Right lung (tissue), 10 donors: ENCODE measurements around the gene PMAIP1. TPM values are rescaled to one million over a fixed set of nuclear protein-coding genes. Genes with fewer than 3 reads are reported as not detected.
"Not testable (repeated sequence)": the region's sequence is repeated elsewhere in the genome, so short reads cannot be mapped to it uniquely, and the experiment has no call there.

Experiments used
- DNase-seq, 2 donors: peaks; one replicate each; pipeline ENCODE4 v3.0.0-alpha.2; 2013
- long read RNA-seq, 8 donors: transcript quantifications; one replicate each; lab custom pipeline, GENCODE V29; 2026
- polyA plus RNA-seq, 5 donors: library from polyadenylated mRNA; unstranded; fragments of 120-200 nt; gene quantifications; one replicate each; pipeline versions ENCODE4 v1.2.1 to v1.2.3, GENCODE V29; 2013; ENCODE audit warnings: inconsistent platforms in 1 of 5, low replicate concordance in 1 of 5; ENCODE audit not compliant: insufficient read length in 5 of 5, insufficient read depth in 1 of 5

Gene PMAIP1
- 1 to 10 TPM; 1.4 to 3.4 (median 2.7) TPM for polyA plus RNA-seq
- long read RNA-seq, donor 1: 0 reads
- long read RNA-seq, donor 2, partial matches to known transcripts: 0 of 1 reads
- long read RNA-seq, donor 2, other reads (novel, unspliced or antisense): 0 of 1 reads
- long read RNA-seq, donor 3: 0 reads
- long read RNA-seq, donor 4, partial matches to known transcripts: 0 of 1 reads
- long read RNA-seq, donor 4, other reads (novel, unspliced or antisense): 0 of 1 reads
- long read RNA-seq, donor 5, partial matches to known transcripts: 0 of 1 reads
- long read RNA-seq, donor 5, other reads (novel, unspliced or antisense): 0 of 1 reads
- long read RNA-seq, donor 6: 0 reads
- long read RNA-seq, donor 7, partial matches to known transcripts: 0 of 1 reads
- long read RNA-seq, donor 7, other reads (novel, unspliced or antisense): 0 of 1 reads
- long read RNA-seq, donor 8: 0 reads

DNA sequence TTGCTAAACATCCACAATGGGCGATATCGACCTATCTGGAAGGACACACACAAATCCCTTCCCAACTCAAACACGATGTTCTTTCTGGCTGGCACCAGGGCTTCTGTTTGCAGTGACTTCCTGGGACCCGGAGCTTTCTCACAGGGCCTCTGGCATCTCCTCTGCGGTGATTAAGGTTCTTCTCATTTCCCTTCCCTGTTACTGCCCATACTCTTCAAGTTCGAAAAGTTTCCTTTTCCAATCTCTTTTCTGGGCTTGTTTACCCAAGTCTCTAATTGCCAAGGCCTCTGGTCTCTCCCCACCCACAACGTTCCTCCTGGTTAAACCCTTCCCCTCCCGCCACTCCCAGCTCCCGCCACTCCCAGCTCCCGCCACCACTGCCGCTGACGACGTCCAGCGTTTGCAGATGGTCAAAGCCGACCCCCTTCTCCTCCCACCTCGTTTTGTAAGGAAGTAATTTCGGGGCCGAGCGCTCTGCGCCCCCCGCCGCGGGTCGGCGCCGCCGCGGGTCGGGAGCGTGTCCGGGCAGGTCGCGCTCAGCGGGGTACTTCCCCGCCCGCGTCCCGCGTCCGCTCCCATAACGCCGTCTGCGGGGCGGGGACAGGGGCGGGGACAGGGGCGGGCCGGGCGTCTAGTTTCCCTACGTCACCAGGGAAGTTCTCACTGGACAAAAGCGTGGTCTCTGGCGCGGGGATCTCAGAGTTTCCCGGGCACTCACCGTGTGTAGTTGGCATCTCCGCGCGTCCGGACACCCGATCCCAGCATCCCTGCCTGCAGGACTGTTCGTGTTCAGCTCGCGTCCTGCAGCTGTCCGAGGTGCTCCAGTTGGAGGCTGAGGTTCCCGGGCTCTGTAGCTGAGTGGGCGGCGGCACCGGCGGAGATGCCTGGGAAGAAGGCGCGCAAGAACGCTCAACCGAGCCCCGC lies at the start of gene PMAIP1:
TSS of gene PMAIP1 (plus strand) at position 699 of the 924 bp plus-strand sequence. CDS start at position 881, 182 bp downstream.
- DNase-seq: peak; percentile 81 to 84

DNA sequence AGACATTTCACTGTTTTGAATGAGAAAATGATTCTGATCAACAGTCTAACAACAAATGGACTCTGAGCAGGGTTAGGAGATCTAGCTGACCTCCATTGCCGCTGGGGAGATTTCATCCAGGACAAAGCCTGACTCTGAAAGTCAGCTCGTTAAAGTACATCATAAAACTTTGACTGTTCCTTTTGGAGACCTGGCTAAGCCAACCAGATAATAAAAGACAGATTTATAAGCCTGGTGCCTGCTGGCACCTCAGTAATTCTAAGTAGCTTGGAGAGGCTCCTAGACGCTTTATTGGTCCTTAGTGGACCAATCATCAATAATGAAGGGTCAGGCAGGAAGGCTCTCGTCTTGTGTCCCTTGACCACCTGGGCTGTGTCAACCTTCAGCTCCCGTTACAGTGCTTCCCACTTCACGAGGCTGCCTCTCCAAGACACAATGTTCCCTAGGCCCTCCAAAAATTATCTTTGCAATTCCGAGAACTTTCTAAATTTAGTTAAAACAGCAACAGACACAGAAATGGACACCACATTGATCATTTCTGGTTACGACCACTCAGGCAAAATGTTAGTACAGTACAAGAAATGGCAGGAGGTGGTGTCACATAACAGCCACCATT lies 47.9 kb upstream of the PMAIP1 start:
- DNase-seq: no peak

DNA sequence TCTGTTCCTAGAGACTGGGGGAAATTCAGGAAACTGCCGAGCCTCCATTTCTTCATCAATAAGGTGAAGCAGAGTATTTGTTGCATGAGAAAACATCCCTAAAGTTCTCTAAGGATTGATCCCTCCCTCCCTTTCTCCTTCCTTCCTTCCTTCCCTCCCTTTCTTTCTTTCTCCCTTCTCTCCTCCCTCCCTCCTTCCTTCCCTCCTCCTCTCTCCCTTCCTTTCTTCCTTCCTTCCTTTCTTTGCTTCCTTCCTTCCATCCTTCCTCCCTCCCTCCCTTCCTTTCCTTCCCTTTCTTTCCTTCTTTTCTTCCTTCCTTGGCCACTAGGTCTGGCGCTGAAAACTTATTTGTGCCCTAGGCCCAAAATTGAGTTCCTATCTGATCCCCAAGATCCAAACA lies 47.2 kb upstream of the PMAIP1 start:
- DNase-seq: no peak

DNA sequence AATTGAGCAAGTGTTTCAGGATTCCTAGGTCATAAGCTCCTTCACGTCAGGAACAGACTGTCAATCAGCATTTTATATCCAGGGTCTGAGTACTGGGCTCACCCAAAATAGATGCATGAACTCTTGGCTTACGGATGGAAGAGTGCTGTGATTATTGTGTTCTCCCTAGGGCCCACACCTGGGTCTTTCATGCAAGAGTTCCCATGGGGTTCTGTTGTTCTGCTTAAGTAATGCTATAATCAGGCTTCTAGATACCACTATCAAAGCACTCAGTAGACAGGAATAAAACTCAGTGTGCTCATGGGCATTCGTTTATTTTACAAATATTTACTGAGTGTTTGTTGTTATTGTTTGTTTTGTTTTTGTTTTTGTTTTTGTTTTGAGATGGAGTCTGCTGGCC lies 46.4 kb upstream of the PMAIP1 start:
- no peak for DNase-seq

DNA sequence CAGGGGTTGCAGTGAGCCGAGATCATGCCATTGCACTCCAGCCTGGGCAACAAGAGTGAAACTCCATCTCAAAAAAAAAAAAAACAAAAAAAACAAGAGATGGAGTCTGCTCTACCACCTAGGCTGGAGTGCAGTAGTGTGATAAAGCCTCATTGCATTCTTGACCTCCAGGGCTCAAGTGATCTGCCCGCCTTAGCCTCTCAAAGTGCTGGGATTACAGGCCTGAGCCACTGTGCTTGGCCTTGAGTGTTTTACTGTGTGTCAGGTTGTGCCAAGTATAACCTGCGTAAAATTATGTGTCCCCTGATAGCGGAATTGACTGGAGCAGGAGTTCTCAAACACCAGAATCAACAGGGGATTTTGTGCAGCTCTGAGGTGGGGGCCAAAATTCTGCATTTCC lies 45.8 kb upstream of the PMAIP1 start:
- not testable (repeated sequence) for DNase-seq

DNA sequence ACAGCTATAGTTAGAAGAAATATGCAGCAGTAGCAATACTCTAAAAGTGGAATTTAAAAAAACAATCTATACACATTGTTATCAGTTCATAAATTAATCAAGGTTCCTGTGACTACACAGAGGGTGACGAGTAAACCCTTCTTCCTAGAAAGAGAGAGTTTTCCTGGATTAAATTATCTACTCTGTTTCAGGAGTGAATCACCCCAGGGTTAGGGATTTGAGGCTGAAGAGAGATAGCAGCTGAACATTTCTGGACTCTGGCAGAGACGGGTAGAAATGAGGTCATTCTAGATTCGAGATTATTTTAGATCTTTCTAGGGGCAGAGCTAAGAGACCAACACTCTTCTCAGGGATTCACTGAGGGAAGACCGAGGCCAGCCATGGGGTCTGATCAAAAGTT lies 38.8 kb upstream of the PMAIP1 start:
- no peak for DNase-seq

DNA sequence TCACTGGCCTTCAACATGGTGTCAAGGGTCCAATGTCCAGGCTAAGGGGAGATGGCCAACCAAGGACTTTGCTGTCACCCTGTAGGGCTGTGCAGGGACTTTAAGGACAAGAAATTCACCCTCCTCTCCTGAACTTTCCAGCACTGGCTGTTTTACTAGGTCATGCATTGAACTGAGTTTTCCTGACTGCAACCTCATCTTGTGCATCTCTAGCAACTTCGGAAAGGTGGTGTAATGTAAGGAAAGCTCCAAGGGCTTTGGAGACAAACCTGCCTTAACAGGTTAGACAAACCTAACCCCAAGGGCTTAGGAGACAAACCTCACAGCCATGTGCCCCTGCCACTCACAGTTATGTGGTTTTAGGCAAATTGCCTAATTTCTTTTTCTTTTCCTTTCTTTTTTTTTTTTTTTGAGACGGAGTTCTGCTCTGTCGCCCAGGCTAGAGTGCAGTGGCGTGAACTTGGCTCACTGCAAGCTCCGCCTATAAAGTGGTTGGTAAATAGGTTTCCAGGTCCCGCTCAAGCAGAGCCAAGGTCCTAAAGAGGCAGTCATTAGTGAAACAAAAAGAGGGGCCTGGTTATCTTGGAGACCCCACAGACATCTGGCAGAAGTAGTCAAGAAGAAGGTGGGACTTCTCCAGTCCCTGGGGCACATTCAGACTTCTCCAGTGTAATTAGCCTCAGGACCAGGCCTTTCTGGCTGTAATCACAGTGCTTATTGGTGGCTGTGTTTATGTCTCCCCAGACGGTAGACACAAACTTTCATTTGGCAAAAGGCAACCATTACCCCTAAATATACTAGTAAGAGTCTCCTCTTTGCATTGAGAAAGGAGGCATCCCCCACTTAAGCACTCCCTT lies 37.6 kb upstream of the PMAIP1 start:
- no peak for DNase-seq

DNA sequence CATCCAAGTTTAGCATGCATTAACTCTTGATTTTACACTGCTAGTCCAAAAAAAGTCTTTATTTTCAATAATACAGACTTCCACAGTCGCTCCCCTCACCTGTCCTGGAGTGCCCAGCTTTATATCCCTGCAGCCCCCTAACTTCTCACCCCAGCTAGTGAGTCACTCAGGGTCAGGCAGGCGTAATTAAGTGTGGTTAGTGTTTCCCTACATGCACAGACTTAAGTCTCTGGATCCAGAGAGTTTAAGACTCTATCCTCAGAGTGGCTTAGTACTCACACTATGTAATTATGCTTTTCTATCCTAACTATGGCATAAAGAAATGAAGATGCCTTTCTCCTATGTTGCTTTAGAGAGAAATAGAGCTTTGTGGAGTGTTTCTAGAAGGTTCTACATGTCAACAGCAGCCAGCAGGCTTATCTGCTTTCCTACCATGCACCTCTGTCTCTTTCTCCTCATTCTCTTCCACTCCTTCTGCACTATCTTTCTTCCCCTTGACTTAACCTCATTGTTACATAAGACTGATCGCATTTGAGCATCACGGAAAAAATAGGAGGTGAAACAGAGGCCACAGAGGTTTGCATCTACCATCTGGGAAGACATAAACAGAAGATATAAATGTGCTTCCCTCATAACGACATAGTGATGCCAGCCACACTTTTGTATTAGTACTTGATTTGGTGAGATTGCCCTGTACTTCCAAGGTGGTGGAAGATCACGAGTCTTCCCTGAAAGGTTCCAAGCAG lies 34.4 kb upstream of the PMAIP1 start:
- DNase-seq: no peak

DNA sequence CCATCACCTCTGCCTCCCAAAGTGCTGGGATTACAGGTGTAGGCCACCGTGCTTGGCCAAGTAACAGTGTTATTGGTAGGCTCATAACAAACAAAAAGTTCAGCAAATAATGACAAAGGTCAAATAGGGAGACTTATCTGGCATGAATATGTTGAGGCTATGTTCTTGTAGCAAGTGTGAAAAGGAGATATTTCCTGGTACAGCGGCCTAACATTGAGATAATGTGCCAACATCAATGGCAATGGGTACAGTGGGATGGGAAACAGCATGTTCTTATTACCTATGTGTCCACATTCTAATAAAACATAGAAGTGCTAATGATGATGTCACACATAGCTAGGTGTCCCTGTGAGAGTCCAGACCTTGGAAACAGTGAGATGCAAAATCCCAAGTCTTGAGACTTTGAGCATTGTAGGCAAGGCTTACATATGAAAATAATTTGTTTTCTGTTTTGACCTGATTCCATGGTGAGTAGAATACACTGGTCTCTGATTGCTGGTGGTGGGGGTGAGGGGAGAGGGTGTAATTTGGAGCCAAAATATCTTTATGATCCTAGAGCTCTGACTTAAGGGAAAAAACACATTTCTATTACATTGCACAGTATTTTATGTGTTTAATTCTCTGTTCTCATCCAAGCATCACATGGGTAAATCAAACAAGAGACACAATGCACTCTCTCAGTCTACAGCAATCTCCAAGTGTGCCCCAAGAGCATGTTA lies 33.1 kb upstream of the PMAIP1 start:
- DNase-seq: no peak

DNA sequence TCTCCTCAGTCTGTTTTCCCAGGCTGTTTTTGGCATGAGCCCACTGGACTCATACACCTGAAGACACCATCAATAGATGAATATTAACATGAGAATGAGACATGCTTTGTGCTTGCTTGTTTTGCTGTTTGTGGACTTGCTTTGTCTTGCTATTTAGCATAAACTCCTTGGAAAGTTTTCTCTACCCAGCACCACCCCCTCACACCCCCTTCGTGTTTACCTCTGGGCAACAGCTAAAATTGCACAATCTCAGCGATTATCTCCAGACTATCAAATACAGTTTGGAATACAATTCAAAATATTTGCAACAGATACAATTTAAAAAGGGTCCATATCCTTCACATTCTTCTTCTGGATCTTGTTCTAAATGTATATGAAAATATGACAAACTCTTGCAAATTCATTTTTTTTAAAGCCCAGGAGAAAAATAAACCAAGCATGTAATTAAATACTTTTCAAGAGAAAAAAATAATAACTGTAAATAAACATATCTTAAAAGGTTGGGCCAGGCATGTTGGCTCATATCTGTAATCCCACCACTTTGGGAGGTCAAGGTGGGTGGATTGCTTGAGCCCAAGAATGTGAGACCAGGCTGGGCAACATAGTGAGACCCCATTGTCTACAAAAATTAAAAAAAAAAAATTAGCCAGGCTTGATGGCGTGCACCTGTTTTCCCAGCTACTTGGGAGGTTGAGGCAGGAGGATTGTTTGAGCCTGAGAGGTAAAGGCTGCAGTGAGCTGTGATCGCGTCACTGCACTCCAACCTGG lies 32.3 kb upstream of the PMAIP1 start:
- no peak for DNase-seq

DNA sequence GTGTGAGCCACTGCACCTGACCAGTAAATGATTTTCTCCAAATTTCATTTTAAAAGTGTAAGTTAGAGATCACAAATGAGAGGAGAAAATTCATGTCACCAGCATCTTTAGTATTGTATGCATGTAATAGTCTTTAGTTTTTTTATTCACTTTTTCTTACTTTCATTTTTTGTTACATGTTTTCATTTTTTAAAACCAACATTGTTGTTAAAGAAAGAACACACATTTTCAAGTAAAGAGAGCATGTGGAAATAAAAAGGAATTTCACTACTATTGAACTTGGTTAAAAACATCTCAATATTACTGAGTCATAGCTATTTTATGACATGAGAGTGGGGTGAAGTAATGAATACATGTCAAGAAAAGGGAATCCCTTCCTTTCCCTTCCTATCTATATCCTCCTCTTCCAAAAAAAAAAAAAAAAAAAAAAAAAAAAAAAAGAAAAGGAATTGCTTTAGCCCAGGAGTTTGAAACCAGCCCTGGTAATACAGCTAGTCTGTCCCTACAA lies 29.1 kb upstream of the PMAIP1 start:
- no peak for DNase-seq

DNA sequence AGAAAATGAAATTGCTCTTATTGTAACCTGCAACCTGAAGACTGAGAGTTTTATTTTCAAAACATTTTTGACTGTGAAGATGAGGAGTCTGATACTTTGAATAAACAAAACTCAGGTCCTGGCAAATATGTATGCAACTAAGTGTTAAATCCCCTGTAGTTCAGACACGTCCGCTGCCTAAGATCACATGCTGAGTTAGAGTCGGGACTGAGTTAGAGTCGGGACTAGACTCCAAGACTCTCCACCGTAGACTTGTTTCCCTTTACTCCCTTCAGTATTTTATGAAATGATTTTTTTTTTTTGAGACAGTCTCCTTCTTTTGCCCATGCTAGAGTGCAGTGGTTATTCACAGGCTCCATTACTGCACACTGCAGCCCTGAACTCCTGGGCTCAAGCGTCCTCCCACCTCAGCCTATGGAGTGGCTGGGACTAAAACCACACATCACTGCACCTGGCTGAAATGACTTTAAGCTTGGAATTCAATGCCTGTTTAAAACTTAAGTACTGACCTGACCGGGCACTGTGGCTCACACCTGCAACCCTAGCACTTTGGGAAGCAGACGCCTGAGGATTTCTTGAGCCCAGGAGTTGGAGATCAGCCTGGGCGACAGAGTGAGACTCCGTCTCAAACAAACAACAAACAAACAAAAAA lies 28.0 kb upstream of the PMAIP1 start:
- DNase-seq: no peak

DNA sequence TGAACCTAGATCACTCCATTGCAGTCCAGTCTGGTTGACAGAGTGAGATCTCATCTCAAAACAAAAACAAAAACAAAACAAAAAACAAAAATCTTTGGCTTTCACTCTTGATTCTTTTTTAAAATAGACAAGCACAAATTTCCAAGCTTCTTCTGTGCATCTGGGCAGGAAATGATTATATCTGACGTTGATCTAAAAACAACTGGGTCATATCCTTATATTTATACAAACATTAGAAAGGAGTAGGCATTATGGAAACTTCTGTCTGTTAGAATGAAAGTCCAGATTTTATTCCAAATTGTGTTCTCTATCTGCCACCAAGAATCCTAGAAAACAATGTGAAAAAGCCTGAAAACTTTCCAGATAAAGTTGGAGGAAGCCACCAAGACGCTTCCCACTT lies 26.2 kb upstream of the PMAIP1 start:
- no peak for DNase-seq

DNA sequence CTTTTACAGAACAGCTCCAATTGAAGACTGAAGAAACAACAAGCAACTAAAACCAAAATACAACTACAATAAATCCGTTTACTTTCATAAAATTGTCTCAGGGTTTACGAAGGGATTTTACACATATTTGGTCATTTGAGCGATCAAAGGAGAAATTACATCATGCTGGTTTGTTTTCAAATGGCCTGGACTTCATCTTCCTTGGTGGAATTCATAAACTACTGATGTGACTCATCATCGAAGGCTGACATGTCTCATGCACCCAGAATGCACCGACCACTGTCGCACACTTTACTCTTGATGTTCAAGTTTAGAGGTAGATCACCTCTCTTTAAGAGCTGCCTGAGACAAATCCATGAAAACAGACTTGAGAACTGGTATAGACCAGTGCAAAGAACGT lies 25.6 kb upstream of the PMAIP1 start:
- no peak for DNase-seq

DNA sequence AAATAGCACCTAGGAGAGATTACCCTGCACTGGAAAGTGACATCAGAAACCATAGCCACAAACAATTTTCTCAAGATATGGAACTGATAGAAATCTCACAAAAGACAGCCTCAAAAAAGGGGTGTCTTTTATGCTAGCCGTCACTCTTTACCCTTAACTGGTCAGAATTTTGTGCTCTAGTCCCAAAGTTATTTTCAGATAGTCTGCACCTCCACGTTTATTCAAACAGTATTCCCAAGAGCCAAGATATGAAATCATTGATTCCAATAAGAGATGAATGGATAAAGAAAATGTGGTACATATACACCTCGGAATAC lies 23.5 kb upstream of the PMAIP1 start:
- no peak for DNase-seq

DNA sequence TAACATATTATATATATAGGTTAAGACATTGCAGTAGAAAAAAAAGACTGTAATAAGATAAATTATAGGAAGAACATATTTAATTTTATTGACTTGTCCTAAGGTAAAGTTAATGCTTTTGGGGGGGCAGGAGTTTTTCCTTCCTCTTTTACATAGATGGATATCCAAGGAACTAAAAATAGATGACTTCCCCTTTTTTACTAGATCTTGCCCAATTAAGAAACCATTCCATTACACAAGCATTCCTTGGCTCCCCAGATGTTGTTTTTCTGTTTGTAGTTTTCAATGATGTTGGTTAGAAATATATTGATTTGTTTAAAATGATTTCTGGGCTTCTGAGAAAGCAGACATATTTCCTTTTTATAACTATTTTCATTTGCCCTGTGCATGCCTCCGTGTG lies 22.4 kb upstream of the PMAIP1 start:
- no peak for DNase-seq

DNA sequence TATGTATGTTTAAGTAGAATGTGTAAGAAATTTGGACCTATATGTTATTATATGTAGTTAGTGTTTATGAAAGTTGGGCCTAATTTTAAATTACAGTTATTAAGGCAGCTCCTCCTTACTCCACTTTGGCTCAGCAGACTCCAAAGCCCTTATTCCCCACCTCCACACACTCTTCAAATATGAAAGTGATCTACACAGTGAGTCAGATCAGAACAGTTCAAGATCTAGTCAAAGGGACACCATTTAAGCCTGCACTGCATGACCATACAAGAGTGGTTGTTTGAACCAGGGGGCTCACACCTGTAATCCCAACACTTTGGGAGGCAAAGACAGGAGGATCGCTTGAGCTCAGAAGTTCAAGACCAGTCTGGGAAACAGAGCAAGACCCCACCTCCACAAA lies 21.2 kb upstream of the PMAIP1 start:
- no peak for DNase-seq
